Transverse colon (tissue), 4 donors: ENCODE results near the gene ICA1. TPM values are rescaled to one million over a fixed set of nuclear protein-coding genes. Genes with fewer than 3 reads are reported as not detected.

Experiments used
- DNase-seq: peaks from one replicate; pipeline ENCODE4 v3.0.0-alpha.2; 2019
- H3K27ac ChIP-seq, 4 donors: fragments of 200-600 bp; sonication (generic); 2 replicates each; pipeline ENCODE4 v1.5.1; 2016 to 2018; ENCODE audit warnings: inconsistent platforms in 4 of 4
- H3K27me3 ChIP-seq: fragments of 200-600 bp; sonication (generic); 2 replicates; pipeline ENCODE4 v1.5.1; 2017; ENCODE audit warnings: inconsistent platforms
- H3K36me3 ChIP-seq, 4 donors: fragments of 200-600 bp; sonication (generic); 2 replicates each; pipeline ENCODE4 v1.5.1; 2017 to 2019; ENCODE audit warnings: inconsistent platforms in 4 of 4
- H3K4me1 ChIP-seq, 4 donors: fragments of 200-600 bp; sonication (generic); 2 replicates each; pipeline ENCODE4 v1.5.1; 2017 to 2020; ENCODE audit warnings: inconsistent platforms in 4 of 4
- H3K4me3 ChIP-seq, 4 donors: fragments of 200-600 bp; sonication (generic); 1 replicate in 1 of 4; 2 replicates in 3 of 4; pipeline versions ENCODE4 v1.5.1 to v1.6.1; 2017 to 2019; ENCODE audit warnings: inconsistent platforms in 4 of 4
- H3K9me3 ChIP-seq, 2 donors: fragments of 200-600 bp; sonication (generic); 2 replicates each; pipeline ENCODE4 v1.5.1; 2017 to 2019; ENCODE audit warnings: inconsistent platforms in 2 of 2
- CTCF ChIP-seq, 5 experiments: fragments of 200-600 bp in 3 of 5; fragments of 450-650 bp in 2 of 5; sonication (generic) in 3 of 5; IDR thresholded peaks; 1 replicate in 2 of 5; 2 replicates in 3 of 5; pipeline ENCODE4 v1.5.1; 2016 to 2017; ENCODE audit warnings: antibody characterized with exemption in 5 of 5, inconsistent platforms in 3 of 5, mild to moderate bottlenecking in 2 of 5, moderate library complexity in 1 of 5
- EP300 ChIP-seq: sonication (generic); formaldehyde crosslinking; IDR thresholded peaks from one replicate; pipeline ENCODE4 v1.6.1; 2017; ENCODE audit warnings: antibody characterized with exemption, low read depth
- POLR2A ChIP-seq: fragments of 450-650 bp; IDR thresholded peaks from one replicate; pipeline ENCODE4 v1.6.1; 2016; ENCODE audit warnings: antibody characterized with exemption, mild to moderate bottlenecking, moderate library complexity
- POLR2AphosphoS5 ChIP-seq, 3 donors: sonication (generic); formaldehyde crosslinking; IDR thresholded peaks; one replicate each; pipeline ENCODE4 v1.6.1; 2016; ENCODE audit warnings: antibody characterized with exemption in 3 of 3
- WGBS, 2 donors: methylation state at CpG; one replicate each; pipeline ENCODE4 v1.1.5; 2018; ENCODE audit warnings: low coverage in 1 of 2; 5-methylcytosine and 5-hydroxymethylcytosine counted together
- in situ Hi-C, 4 donors: fragments of 200-750 bp; cut with MboI; loops; one replicate each; pipeline versions ENCODE4 v1.15.0 to v1.15.1; 2017; ENCODE audit warnings: low sequenced_read_pairs in 3 of 4, low pct_ligation_motif_present in 1 of 4, low pct_unique_long_range_greater_than_20kb in 1 of 4
- intact Hi-C: fragments of 100-400 bp; cut with DNase I; formaldehyde crosslinking; loops from one replicate; pipeline ENCODE4 v1.15.1; 2023; ENCODE audit warnings: low total_unique reads
- total RNA-seq, 4 donors: library from RNA; depleted of rRNA; stranded (reverse); fragments of >200 nt; gene quantifications; one replicate each; pipeline ENCODE4 v1.1.0, GENCODE V29; 2016

The ICA1 gene
- total RNA-seq, 4 donors from 2014 or later, result 47.9 to 79.4 (median 54.3) TPM

GRCh38 chr7:8278183-8278582 lies 16.2 kb upstream of the ICA1 start:
- H3K36me3 ChIP-seq, result no peaks in the 10 kb centered on the region
- no peak overlapping the region for H3K27ac ChIP-seq
- H3K27me3 ChIP-seq, result no peaks in the 10 kb centered on the region
- intact Hi-C loops, result no loop called here
- no peak overlapping the region for H3K4me3 ChIP-seq
- no peaks in the 10 kb centered on the region for H3K4me1 ChIP-seq
- TF ChIP-seq EP300, result no peak
- no peak for TF ChIP-seq POLR2A
- no peak for TF ChIP-seq CTCF (IDR thresholded peaks at IDR 0.05)
- 80 to 100% methylated on average over 1 to 2 of the region's 2 CpGs for WGBS, 2 donors
- in situ Hi-C loops, result no loop called here
- no peak for DNase-seq
- H3K9me3 ChIP-seq, result no peaks in the 10 kb centered on the region

GRCh38 chr7:8277394-8277982 lies 15.5 kb upstream of the ICA1 start:
- 62% methylated on average over 3 of the region's 3 CpGs for WGBS, 2 donors
- H3K9me3 ChIP-seq, result no peaks in the 10 kb centered on the region

GRCh38 chr7:8274589-8274988 lies 12.6 kb upstream of the ICA1 start:
- intact Hi-C loops (no loop called here), in situ Hi-C loops (no loop called here)
- Histone ChIP-seq H3K4me1 (no peaks in the 10 kb centered on the region), H3K9me3 (no peaks in the 10 kb centered on the region), H3K27me3 (no peaks in the 10 kb centered on the region), H3K4me3 (no peak overlapping the region), H3K27ac (no peak overlapping the region), H3K36me3 (no peaks in the 10 kb centered on the region)
- TF ChIP-seq EP300 (no peak), POLR2A (no peak), POLR2AphosphoS5 (IDR thresholded peaks at IDR 0.05) (no peak), CTCF (IDR thresholded peaks at IDR 0.05) (no peak)
- 81 to 85% methylated on average over 2 of the region's 2 CpGs for WGBS, 2 donors
- DNase-seq, result no peak

More at GRCh38 chr7:8277394-8277982, 15.5 kb upstream of the ICA1 start:
- in situ Hi-C loops (no loop called here), intact Hi-C loops (no loop called here)
- H3K36me3 ChIP-seq, result no peaks in the 10 kb centered on the region
- TF ChIP-seq EP300 (no peak), CTCF (IDR thresholded peaks at IDR 0.05) (peak; percentile 9 to 22 (median 17))
- H3K4me3 ChIP-seq, result no peak overlapping the region
- no peak for DNase-seq
- no peaks in the 10 kb centered on the region for H3K4me1 ChIP-seq
- H3K27me3 ChIP-seq, result no peaks in the 10 kb centered on the region
- no peak overlapping the region for H3K27ac ChIP-seq

- DNase-seq, result no peak
- Histone ChIP-seq H3K27ac (no peak overlapping the region), H3K9me3 (no peaks in the 10 kb centered on the region), H3K4me3 (no peak overlapping the region), H3K27me3 (no peaks in the 10 kb centered on the region), H3K36me3 (no peaks in the 10 kb centered on the region), H3K4me1 (no peaks in the 10 kb centered on the region)
- in situ Hi-C loops, result no loop called here
- intact Hi-C loops, result no loop called here
- TF ChIP-seq POLR2A (no peak), CTCF (IDR thresholded peaks at IDR 0.05) (no peak), POLR2AphosphoS5 (IDR thresholded peaks at IDR 0.05) (no peak), EP300 (no peak)
These were observed 10.0 kb upstream of the ICA1 start for GRCh38 chr7:8271960-8272359.
